Neural cell (in vitro differentiated cells): ENCODE data around the gene NEFH.

ENCODE experiments used
- CTCF ChIP-seq: fragments of 450-650 bp; IDR thresholded peaks from 2 replicates; pipeline ENCODE4 v1.5.1; 2014; ENCODE audit warnings: antibody characterized with exemption, mild to moderate bottlenecking, moderate library complexity; ENCODE audit not compliant: poor library complexity, severe bottlenecking
- EP300 ChIP-seq: fragments of 450-650 bp; conservative IDR thresholded peaks from 2 replicates; pipeline ENCODE4 v1.6.1; 2014; ENCODE audit warnings: antibody characterized with exemption, mild to moderate bottlenecking, moderate library complexity; ENCODE audit not compliant: poor library complexity, severe bottlenecking
- EZH2 ChIP-seq: fragments of 200-600, 300-800 bp; shearing (Covaris generic), sonication (generic); IDR thresholded peaks from 2 replicates; pipeline ENCODE4 v1.6.1; 2014; ENCODE audit warnings: antibody characterized with exemption, low read length, borderline replicate concordance, mild to moderate bottlenecking; ENCODE audit not compliant: insufficient read depth, poor library complexity, severe bottlenecking
- MXI1 ChIP-seq: fragments of 450-650 bp; conservative IDR thresholded peaks from 2 replicates; pipeline ENCODE4 v1.6.1; 2014; ENCODE audit warnings: antibody characterized with exemption, mild to moderate bottlenecking; ENCODE audit not compliant: poor library complexity, severe bottlenecking
- POLR2AphosphoS5 ChIP-seq: IDR thresholded peaks from 2 replicates; pipeline ENCODE4 v1.6.1; 2012
- RAD21 ChIP-seq: fragments of 450-650 bp; conservative IDR thresholded peaks from 2 replicates; pipeline ENCODE4 v1.6.1; 2014; ENCODE audit warnings: antibody characterized with exemption, mild to moderate bottlenecking, moderate library complexity
- REST ChIP-seq: IDR thresholded peaks from 2 replicates; pipeline ENCODE4 v1.6.1; 2012; ENCODE audit warnings: borderline replicate concordance

GRCh38 chr22:29454276-29454675 is 25.7 kb upstream of the NEFH start:
- TF ChIP-seq CTCF (no peak), REST (no peak), EZH2 (no peak), POLR2AphosphoS5 (no peak), RAD21 (no peak), MXI1 (no peak), EP300 (no peak)
